Mesendoderm (in vitro differentiated cells): ENCODE data around the gene ANKRD39.

Source experiments
- DNase-seq: peaks from one replicate; pipeline ENCODE4 v3.0.0; 2013
- H2AK5ac ChIP-seq: 2 replicates; pipeline ENCODE4 v1.6.1; 2013; ENCODE audit warnings: low read length, inconsistent platforms
- H2BK120ac ChIP-seq: 2 replicates; pipeline ENCODE4 v1.6.1; 2013; ENCODE audit warnings: low read depth, mild to moderate bottlenecking, low read length, moderate library complexity, mixed read lengths
- H2BK15ac ChIP-seq: replicated peaks from 2 replicates; pipeline ENCODE4 v1.6.1; 2013; ENCODE audit warnings: low read depth, mild to moderate bottlenecking, moderate library complexity
- H2BK5ac ChIP-seq: 2 replicates; pipeline ENCODE4 v1.6.1; 2013; ENCODE audit warnings: low read length, inconsistent platforms
- H3K18ac ChIP-seq: 2 replicates; pipeline ENCODE4 v1.6.1; 2013; ENCODE audit warnings: mild to moderate bottlenecking, low read length, mixed read lengths
- H3K23ac ChIP-seq: one replicate; pipeline ENCODE4 v1.6.1; 2013; ENCODE audit warnings: low read length
- H3K27ac ChIP-seq: 2 replicates; pipeline ENCODE4 v1.5.1; 2013; ENCODE audit warnings: low read depth, mild to moderate bottlenecking, inconsistent platforms, low read length, moderate library complexity
- H3K27me3 ChIP-seq: 2 replicates; pipeline ENCODE4 v1.6.1; 2013; ENCODE audit warnings: low read length, control low read depth, mild to moderate bottlenecking, inconsistent platforms; ENCODE audit not compliant: insufficient read depth, poor library complexity
- H3K36me3 ChIP-seq: 2 replicates; pipeline ENCODE4 v1.6.1; 2013; ENCODE audit warnings: low read length, inconsistent platforms; ENCODE audit not compliant: control insufficient read depth, insufficient read depth
- H3K4ac ChIP-seq: one replicate; pipeline ENCODE4 v1.6.1; 2013; ENCODE audit warnings: low read depth, mild to moderate bottlenecking, low read length, moderate library complexity
- H3K4me1 ChIP-seq: 2 replicates; pipeline ENCODE4 v1.6.1; 2013; ENCODE audit warnings: low read depth, low read length, inconsistent platforms; ENCODE audit not compliant: control insufficient read depth
- H3K4me2 ChIP-seq: 2 replicates; pipeline ENCODE4 v1.6.1; 2013; ENCODE audit warnings: low read length
- H3K4me3 ChIP-seq: 2 replicates; pipeline ENCODE4 v1.5.1; 2013; ENCODE audit warnings: mild to moderate bottlenecking, low read length
- H3K56ac ChIP-seq: one replicate; pipeline ENCODE4 v1.6.1; 2013; ENCODE audit warnings: low read length
- H3K79me1 ChIP-seq: 2 replicates; pipeline ENCODE4 v1.6.1; 2013; ENCODE audit warnings: low read length, inconsistent platforms
- H3K79me2 ChIP-seq: 2 replicates; pipeline ENCODE4 v1.6.1; 2013; ENCODE audit warnings: mild to moderate bottlenecking, low read length; ENCODE audit not compliant: control insufficient read depth, insufficient read depth
- H3K9ac ChIP-seq: 2 replicates; pipeline ENCODE4 v1.6.1; 2013; ENCODE audit warnings: low read length, inconsistent platforms
- H4K5ac ChIP-seq: one replicate; pipeline ENCODE4 v1.6.1; 2013; ENCODE audit warnings: low read length
- H4K8ac ChIP-seq: one replicate; pipeline ENCODE4 v1.6.1; 2013; ENCODE audit warnings: low read depth, mild to moderate bottlenecking, control low read depth, low read length, moderate library complexity
- WGBS: extraction: QIAGEN DNeasy Blood & Tissue Kit; methylation state at CpG from one replicate; pipeline ENCODE4 v1.1.7; 2013; ENCODE audit warnings: low lambda C conversion rate, missing lambda C conversion rate; ENCODE audit not compliant: insufficient coverage; ENCODE audit errors: extremely low coverage; 5-methylcytosine and 5-hydroxymethylcytosine counted together

Gene ANKRD39

DNA sequence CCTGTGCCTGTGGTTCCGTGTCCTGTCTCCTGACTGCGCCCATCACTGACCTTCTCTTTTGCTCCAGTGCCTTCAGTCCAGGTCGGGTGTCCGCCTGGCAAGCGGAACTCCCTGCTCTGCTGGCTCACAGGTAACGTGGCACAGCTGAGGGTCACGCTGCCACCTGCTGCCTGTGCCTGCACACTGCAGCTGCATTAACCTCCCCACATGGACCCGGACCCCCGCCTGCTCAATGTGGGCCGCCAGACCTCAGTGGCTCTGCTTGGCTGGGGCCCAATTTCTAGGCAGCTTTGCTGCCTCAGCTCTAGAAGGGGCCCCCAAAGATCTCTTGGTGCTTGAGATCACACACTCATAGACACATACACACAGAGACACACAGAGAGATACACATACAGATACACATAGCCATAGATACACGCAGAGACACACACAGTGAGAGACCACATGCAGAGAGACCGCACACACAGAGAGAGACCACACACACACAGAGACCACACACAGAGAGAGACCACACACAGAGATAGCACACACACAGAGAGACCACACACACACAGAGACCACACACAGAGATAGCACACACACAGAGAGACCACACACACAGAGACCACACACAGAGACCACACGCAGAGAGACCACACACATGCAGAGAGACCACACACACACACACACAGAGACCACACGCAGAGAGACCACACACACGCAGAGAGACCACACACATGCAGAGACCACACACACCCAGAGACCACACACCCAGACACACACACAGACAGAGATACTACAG lies 56.6 kb downstream of the ANKRD39 start:
- H3K23ac ChIP-seq: no peak overlapping the region

DNA sequence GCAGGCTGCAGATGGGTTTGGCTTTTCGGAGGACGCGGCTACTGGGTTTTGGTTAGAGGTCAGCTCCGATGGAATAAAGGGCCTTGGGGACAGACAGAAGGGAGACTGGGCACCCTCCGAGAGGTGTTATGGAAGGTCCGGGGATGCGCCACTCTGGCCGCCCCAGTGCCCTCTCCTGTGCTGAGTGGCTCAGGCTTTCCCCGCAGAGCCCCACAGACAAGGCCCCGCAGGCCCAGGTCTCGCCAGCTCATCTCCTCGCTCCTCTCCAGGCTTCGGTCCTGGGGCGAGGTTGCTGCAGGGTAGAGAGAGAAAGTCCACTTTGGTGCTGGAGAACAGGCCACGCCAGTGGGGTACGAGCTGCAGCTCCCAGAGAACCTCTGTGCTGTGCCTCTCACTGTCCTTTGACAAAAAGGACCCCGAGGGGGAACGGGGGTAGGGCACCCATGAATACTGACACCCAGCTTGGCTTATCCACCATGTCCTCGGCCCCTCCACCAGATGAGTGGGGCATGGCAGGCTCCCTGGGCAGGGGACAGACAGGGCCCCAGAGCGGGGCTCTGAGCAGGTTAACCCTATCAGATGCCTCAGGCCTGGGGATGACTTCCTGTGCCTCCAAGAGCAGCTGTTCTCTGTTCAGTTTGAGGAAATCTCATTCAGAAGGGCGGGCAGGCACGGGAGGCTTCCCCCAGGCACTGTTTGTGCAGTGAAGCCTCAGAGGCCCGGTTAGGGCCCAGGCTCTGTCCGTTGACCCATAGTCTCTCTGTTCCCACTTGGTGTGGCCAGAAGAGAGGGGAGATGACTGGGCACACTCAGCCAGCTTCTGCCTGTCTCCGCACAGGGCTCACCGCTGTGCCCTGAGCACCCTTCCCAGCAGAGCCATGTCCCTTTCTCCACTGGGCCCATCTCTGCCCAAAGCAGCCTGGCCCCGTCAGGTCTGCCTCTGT lies 57.5 kb downstream of the ANKRD39 start:
- Histone ChIP-seq H2BK5ac (no peak overlapping the region), H2BK120ac (no peak overlapping the region), H3K27me3 (no peaks in the 10 kb centered on the region), H3K4me3 (no peak overlapping the region), H3K4me1 (no peaks in the 10 kb centered on the region), H4K5ac (no peak overlapping the region), H2BK15ac (no peak overlapping the region), H3K79me2 (no peaks in the 10 kb centered on the region), H2AK5ac (no peak overlapping the region), H3K79me1 (no peaks in the 10 kb centered on the region), H3K36me3 (no peaks in the 10 kb centered on the region), H3K9ac (no peak overlapping the region), H3K4me2 (no peak overlapping the region), H3K56ac (no peak overlapping the region), H3K18ac (no peak overlapping the region), H4K8ac (no peak overlapping the region), H3K27ac (no peak overlapping the region), H3K4ac (no peak overlapping the region), H3K23ac (no peak overlapping the region)
- no peak for DNase-seq
- no CpG with 5 or more reads among the region's 27 CpGs for WGBS

More for the DNA sequence above, 56.6 kb downstream of the ANKRD39 start:
- H3K36me3 ChIP-seq: no peaks in the 10 kb centered on the region
- H3K9ac ChIP-seq: no peak overlapping the region
- H3K4me1 ChIP-seq: no peaks in the 10 kb centered on the region
- H3K79me1 ChIP-seq: no peaks in the 10 kb centered on the region
- no peak overlapping the region for H3K4me2 ChIP-seq
- H2AK5ac ChIP-seq: no peak overlapping the region
- H4K8ac ChIP-seq: no peak overlapping the region
- no peaks in the 10 kb centered on the region for H3K79me2 ChIP-seq
- no peak overlapping the region for H3K4me3 ChIP-seq
- peak; percentile 70 for DNase-seq
- no peak overlapping the region for H3K27ac ChIP-seq
- H3K4ac ChIP-seq: no peak overlapping the region
- WGBS: no CpG with 5 or more reads among the region's 15 CpGs
- no peak overlapping the region for H3K18ac ChIP-seq
- H4K5ac ChIP-seq: no peak overlapping the region
- H2BK5ac ChIP-seq: no peak overlapping the region
- no peak overlapping the region for H2BK120ac ChIP-seq
- no peak overlapping the region for H2BK15ac ChIP-seq
- H3K56ac ChIP-seq: no peak overlapping the region
- H3K27me3 ChIP-seq: no peaks in the 10 kb centered on the region

DNA sequence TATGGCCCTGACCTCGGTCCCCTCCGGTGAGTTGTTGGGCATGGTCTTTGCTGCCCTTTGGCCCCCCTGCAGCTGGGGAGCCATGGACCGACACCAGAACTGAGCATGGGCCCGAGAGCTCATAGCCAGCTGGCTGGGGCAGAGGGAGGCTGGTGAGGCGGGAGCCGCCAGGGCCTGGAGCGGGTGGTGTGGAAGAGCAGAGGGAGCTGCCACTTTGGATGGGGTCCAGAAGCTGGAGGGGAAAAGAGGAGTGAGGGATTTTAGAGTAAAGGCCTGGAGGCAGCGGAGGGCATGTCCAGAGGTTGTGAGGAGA lies 58.2 kb downstream of the ANKRD39 start:
- no peaks in the 10 kb centered on the region for H3K79me1 ChIP-seq
- H3K4me2 ChIP-seq: no peak overlapping the region
- DNase-seq: no peak
- no peaks in the 10 kb centered on the region for H3K27me3 ChIP-seq
- H4K5ac ChIP-seq: no peak overlapping the region
- H3K79me2 ChIP-seq: no peaks in the 10 kb centered on the region
- H4K8ac ChIP-seq: no peak overlapping the region
- no peak overlapping the region for H2AK5ac ChIP-seq
- no peak overlapping the region for H3K4me3 ChIP-seq
- H3K23ac ChIP-seq: no peak overlapping the region
- no peak overlapping the region for H2BK5ac ChIP-seq
- H3K4ac ChIP-seq: no peak overlapping the region
- no peak overlapping the region for H3K56ac ChIP-seq
- no peak overlapping the region for H3K9ac ChIP-seq
- no peak overlapping the region for H3K18ac ChIP-seq
- H3K36me3 ChIP-seq: no peaks in the 10 kb centered on the region
- H2BK120ac ChIP-seq: no peak overlapping the region
- H2BK15ac ChIP-seq: no peak overlapping the region
- H3K4me1 ChIP-seq: no peaks in the 10 kb centered on the region
- no peak overlapping the region for H3K27ac ChIP-seq
- no CpG with 5 or more reads among the region's 8 CpGs for WGBS

DNA sequence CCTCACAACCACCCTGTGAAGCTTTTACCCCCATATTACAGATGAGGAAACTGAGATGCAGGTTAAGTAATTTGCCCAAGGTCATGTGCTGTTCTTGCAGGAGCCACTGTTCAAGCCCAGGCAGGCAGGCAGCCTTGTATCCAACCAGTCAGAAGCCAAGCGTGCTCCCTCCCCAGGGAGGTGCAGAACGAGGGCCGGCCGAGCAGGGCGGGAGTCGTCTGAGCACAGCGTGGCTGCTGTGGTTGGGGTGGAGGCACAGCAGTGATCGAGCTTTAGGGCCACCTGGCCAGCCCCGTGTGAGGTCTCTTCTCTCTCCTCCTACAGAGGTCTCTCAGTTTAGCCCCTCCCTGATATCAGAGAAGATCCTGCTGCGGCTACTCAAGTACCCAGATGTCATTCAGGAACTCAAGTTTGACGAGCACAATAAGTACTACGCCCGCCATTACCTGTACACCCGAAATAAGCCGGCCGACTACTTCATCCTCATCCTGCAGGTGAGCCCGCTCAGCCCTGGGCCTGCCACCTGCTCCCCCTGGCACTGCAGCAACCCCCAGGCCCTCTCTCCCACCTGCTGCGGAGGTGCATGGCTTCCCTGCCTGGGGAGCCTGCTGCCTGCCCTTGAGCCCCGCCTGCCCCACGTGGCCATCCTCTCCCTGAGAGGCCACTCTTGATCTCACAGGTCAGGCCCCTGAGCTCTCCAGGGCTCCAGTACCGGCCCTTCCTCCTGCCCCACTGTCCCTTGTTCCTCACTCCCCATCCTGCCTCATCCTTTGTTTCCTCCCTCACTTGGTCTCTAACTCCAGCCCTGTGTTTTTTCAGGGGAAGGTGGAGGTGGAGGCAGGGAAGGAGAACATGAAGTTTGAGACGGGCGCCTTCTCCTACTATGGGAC lies 58.8 kb downstream of the ANKRD39 start:
- H3K79me2 ChIP-seq: no peaks in the 10 kb centered on the region
- WGBS: no CpG with 5 or more reads among the region's 23 CpGs
- no peak overlapping the region for H4K5ac ChIP-seq

More for the DNA sequence above, 58.8 kb downstream of the ANKRD39 start:
- no peak overlapping the region for H3K9ac ChIP-seq
- H3K4me3 ChIP-seq: no peak overlapping the region
- DNase-seq: no peak
- H3K4ac ChIP-seq: no peak overlapping the region
- no peak overlapping the region for H3K27ac ChIP-seq
- H4K8ac ChIP-seq: no peak overlapping the region
- H3K79me1 ChIP-seq: no peaks in the 10 kb centered on the region
- no peak overlapping the region for H3K56ac ChIP-seq
- no peak overlapping the region for H2BK15ac ChIP-seq
- no peak overlapping the region for H2BK5ac ChIP-seq
- no peak overlapping the region for H2BK120ac ChIP-seq
- no peak overlapping the region for H3K23ac ChIP-seq
- H3K36me3 ChIP-seq: no peaks in the 10 kb centered on the region
- no peak overlapping the region for H2AK5ac ChIP-seq
- no peaks in the 10 kb centered on the region for H3K4me1 ChIP-seq
- H3K27me3 ChIP-seq: no peaks in the 10 kb centered on the region
- no peak overlapping the region for H3K4me2 ChIP-seq
- no peak overlapping the region for H3K18ac ChIP-seq
